ENCODE results near the gene SKIC2. TPM values are rescaled to one million over a fixed set of nuclear protein-coding genes. Genes with fewer than 3 reads are reported as not detected.

SKIC2 gene
- total RNA-seq, 2 experiments from 2014 or later, result 84.6 to 90.9 TPM

DNA sequence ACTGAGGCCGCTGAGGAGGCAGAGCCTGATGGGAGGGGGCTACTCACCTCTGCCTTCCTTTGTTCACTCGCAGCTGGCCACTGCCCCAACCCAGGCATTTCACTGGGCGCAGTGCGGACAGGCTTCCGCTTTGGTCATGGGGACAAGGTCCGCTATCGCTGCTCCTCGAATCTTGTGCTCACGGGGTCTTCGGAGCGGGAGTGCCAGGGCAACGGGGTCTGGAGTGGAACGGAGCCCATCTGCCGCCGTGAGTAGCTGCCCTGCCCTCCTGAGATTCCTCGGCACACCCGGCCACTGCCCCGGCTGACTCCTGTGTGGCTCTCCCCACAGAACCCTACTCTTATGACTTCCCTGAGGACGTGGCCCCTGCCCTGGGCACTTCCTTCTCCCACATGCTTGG, 25.4 kb upstream of the SKIC2 start:
- Mint-ChIP-seq H3K4me3 (no peak overlapping the region), H3K27me3 (no peaks in the 10 kb centered on the region), H3K9me3 (no peaks in the 10 kb centered on the region), H3K36me3 (no peaks in the 10 kb centered on the region), H3K4me1 (no peaks in the 10 kb centered on the region), H3K27ac (no peak overlapping the region)
- no peak for DNase-seq

DNA sequence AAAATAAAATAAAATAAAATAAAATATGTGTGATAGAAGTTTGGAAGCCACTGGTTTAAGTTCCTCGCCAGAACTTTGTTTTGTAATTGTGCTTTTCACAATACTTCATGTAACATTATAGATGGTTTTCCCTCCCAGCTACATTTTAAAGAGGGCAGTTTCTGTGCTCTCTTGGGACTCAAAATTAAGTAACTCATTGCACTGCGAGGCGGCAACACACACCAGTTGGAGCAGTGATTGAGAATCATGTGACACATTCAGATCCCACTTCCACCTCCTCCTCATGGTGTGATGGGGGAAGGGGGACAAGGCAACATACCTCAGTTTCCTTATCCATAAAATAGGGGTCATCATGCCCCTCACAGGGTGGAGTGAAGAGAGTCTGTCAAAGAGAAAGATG, 24.0 kb upstream of the SKIC2 start:
- no peaks in the 10 kb centered on the region for H3K27me3 Mint-ChIP-seq
- no peaks in the 10 kb centered on the region for H3K9me3 Mint-ChIP-seq
- no peak overlapping the region for H3K4me3 Mint-ChIP-seq
- DNase-seq, result no peak
- no peaks in the 10 kb centered on the region for H3K4me1 Mint-ChIP-seq
- H3K36me3 Mint-ChIP-seq, result no peaks in the 10 kb centered on the region
- H3K27ac Mint-ChIP-seq, result no peak overlapping the region

DNA sequence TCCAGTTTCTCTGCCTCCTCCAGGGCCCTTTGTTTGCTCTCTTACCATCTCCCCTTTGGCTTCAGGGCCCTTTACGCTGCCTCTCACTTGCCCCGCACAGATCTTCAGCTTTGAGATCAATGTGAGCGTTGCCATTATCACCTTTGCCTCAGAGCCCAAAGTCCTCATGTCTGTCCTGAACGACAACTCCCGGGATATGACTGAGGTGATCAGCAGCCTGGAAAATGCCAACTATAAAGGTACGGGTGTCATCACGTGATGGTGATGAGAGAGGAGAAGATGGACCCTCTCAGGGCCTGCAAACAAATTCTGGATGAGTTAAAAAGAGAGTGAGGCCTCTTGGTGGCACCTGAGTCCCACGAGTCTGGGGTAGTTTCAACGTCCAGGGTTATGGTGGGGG, 23.2 kb upstream of the SKIC2 start:
- Mint-ChIP-seq H3K36me3 (no peaks in the 10 kb centered on the region), H3K27ac (no peak overlapping the region), H3K9me3 (no peaks in the 10 kb centered on the region), H3K27me3 (no peaks in the 10 kb centered on the region), H3K4me3 (no peak overlapping the region), H3K4me1 (peaks cover 5% of the 10 kb centered on the region)
- DNase-seq, result no peak

DNA sequence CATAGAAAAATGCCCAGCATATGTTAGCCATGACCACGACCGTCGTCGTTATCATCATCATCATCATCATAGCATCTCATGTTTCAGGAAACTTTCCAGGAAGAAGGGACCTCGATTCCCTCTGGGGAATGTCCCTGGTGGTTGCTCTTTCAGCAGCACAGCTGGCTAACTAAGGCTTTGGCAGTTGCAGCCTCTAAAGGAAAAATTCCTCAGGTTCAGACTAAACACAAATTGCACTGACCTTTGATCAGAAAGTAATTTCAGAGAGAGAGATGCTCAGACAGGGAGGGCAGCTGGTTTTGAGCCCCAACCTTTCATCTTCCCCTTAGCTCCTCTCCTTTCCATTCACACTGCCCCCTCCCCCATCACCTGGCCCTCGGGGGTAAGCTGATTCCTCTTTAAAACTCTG, 18.7 kb upstream of the SKIC2 start:
- peaks cover 4% of the 10 kb centered on the region for H3K27me3 Mint-ChIP-seq
- no peaks in the 10 kb centered on the region for H3K9me3 Mint-ChIP-seq
- no peak overlapping the region for H3K27ac Mint-ChIP-seq
- no peak overlapping the region for H3K4me3 Mint-ChIP-seq
- DNase-seq, result no peak
- no peaks in the 10 kb centered on the region for H3K36me3 Mint-ChIP-seq
- peaks cover 7% of the 10 kb centered on the region for H3K4me1 Mint-ChIP-seq

DNA sequence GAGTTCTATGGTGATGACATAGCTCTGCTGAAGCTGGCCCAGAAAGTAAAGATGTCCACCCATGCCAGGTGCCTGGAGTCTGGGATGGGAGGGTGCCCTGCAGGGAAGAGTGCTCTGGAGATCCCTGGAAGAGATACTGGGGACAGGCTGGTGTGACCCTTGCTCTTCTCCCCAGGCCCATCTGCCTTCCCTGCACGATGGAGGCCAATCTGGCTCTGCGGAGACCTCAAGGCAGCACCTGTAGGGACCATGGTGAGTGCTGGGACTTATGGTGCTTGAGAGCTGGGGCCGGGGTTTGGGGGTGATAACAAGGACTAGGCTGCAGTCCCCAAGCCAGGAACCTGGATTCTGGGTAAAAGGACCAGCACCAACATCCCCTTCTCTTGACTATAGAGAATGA, 15.2 kb upstream of the SKIC2 start:
- no peak for DNase-seq
- Mint-ChIP-seq H3K9me3 (no peaks in the 10 kb centered on the region), H3K4me3 (no peak overlapping the region), H3K36me3 (no peaks in the 10 kb centered on the region), H3K27ac (no peak overlapping the region), H3K27me3 (peaks cover 8% of the 10 kb centered on the region), H3K4me1 (peaks cover 14% of the 10 kb centered on the region)

DNA sequence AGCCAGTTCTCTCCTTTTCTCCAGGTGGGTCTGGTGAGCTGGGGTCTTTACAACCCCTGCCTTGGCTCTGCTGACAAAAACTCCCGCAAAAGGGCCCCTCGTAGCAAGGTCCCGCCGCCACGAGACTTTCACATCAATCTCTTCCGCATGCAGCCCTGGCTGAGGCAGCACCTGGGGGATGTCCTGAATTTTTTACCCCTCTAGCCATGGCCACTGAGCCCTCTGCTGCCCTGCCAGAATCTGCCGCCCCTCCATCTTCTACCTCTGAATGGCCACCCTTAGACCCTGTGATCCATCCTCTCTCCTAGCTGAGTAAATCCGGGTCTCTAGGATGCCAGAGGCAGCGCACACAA, 13.8 kb upstream of the SKIC2 start:
- no peak overlapping the region for H3K27ac Mint-ChIP-seq
- DNase-seq, result no peak
- no peak overlapping the region for H3K4me3 Mint-ChIP-seq
- H3K4me1 Mint-ChIP-seq, result peaks cover 14% of the 10 kb centered on the region
- H3K9me3 Mint-ChIP-seq, result no peaks in the 10 kb centered on the region
- no peaks in the 10 kb centered on the region for H3K36me3 Mint-ChIP-seq
- H3K27me3 Mint-ChIP-seq, result peaks cover 8% of the 10 kb centered on the region

DNA sequence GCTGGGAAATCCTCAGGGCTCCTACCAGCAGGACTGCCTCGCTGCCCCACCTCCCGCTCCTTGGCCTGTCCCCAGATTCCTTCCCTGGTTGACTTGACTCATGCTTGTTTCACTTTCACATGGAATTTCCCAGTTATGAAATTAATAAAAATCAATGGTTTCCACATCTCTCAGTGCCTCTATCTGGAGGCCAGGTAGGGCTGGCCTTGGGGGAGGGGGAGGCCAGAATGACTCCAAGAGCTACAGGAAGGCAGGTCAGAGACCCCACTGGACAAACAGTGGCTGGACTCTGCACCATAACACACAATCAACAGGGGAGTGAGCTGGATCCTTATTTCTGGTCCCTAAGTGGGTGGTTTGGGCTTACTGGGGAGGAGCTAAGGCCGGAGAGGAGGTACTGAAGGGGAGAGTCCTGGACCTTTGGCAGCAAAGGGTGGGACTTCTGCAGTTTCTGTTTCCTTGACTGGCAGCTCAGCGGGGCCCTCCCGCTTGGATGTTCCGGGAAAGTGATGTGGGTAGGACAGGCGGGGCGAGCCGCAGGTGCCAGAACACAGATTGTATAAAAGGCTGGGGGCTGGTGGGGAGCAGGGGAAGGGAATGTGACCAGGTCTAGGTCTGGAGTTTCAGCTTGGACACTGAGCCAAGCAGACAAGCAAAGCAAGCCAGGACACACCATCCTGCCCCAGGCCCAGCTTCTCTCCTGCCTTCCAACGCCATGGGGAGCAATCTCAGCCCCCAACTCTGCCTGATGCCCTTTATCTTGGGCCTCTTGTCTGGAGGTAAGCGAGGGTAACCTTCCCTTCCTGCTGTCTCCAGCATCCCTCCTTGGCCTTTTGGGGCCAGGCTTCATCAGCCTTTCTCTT, 13.2 kb upstream of the SKIC2 start, which contains the start of gene CFB:
TSS of gene CFB (plus strand) at position 589 of the 863 bp plus-strand sequence. CDS start at position 716, 127 bp downstream.
- Mint-ChIP-seq H3K27ac (no peak within 1 kb of the TSS), H3K36me3 (no peaks in the 10 kb centered on the region), H3K4me3 (no peak within 1 kb of the TSS), H3K9me3 (no peaks in the 10 kb centered on the region), H3K27me3 (peaks cover 8% of the 10 kb centered on the region), H3K4me1 (peaks cover 9% of the 10 kb centered on the region)
- DNase-seq, result peak; percentile 21

DNA sequence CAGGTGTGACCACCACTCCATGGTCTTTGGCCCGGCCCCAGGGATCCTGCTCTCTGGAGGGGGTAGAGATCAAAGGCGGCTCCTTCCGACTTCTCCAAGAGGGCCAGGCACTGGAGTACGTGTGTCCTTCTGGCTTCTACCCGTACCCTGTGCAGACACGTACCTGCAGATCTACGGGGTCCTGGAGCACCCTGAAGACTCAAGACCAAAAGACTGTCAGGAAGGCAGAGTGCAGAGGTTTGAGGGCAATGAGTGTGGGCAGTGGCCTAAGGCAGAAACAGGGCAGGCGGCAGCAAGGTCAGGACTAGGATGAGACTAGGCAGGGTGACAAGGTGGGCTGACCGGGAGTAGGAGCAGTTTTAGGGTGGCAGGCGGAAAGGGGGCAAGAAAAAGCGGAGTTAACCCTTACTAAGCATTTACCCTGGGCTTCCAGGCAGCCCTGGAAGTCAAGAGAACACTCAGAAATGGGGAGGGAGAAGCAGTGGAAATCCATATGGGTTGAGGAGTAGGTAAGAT, 12.5 kb upstream of the SKIC2 start:
- Mint-ChIP-seq H3K4me3 (no peak overlapping the region), H3K36me3 (no peaks in the 10 kb centered on the region), H3K27ac (no peak overlapping the region), H3K4me1 (peaks cover 9% of the 10 kb centered on the region), H3K27me3 (peaks cover 8% of the 10 kb centered on the region), H3K9me3 (no peaks in the 10 kb centered on the region)
- no peak for DNase-seq

DNA sequence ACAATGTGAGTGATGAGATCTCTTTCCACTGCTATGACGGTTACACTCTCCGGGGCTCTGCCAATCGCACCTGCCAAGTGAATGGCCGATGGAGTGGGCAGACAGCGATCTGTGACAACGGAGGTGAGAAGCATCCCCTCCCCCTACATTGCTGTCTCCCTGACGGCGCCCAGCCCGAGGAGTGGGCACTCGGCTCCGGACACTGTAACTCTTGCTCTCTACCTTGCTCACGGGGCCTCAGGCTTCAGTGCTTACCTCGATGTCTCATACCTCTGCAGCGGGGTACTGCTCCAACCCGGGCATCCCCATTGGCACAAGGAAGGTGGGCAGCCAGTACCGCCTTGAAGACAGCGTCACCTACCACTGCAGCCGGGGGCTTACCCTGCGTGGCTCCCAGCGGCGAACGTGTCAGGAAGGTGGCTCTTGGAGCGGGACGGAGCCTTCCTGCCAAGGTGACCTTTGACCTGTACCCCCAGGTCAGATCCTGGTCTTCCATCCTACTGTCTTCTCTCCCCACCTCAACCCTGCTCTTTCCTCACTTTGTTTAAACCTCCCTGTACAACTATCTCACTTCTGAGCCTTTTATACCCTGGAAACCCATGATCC, 11.8 kb upstream of the SKIC2 start:
- DNase-seq, result no peak
- Mint-ChIP-seq H3K4me1 (peaks cover 9% of the 10 kb centered on the region), H3K36me3 (no peaks in the 10 kb centered on the region), H3K4me3 (no peak overlapping the region), H3K27me3 (peaks cover 8% of the 10 kb centered on the region), H3K9me3 (no peaks in the 10 kb centered on the region), H3K27ac (no peak overlapping the region)

DNA sequence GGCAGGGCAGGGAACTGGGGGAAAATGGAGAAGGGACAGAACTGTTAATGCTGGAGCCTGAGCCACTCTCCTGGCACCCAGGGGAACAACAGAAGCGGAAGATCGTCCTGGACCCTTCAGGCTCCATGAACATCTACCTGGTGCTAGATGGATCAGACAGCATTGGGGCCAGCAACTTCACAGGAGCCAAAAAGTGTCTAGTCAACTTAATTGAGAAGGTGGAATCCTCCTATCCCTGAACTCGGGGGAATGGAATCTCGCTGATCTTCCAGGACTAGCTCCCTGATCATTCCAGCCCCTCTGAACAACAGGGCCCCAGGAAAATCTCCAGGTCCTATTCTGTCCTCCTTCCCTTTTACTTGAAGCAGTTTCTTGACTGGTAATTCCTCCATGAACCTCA, 11.1 kb upstream of the SKIC2 start:
- Mint-ChIP-seq H3K36me3 (peaks cover 1% of the 10 kb centered on the region), H3K4me1 (peaks cover 9% of the 10 kb centered on the region), H3K4me3 (no peak overlapping the region), H3K27ac (no peak overlapping the region), H3K27me3 (peaks cover 3% of the 10 kb centered on the region), H3K9me3 (no peaks in the 10 kb centered on the region)
- DNase-seq, result no peak

DNA sequence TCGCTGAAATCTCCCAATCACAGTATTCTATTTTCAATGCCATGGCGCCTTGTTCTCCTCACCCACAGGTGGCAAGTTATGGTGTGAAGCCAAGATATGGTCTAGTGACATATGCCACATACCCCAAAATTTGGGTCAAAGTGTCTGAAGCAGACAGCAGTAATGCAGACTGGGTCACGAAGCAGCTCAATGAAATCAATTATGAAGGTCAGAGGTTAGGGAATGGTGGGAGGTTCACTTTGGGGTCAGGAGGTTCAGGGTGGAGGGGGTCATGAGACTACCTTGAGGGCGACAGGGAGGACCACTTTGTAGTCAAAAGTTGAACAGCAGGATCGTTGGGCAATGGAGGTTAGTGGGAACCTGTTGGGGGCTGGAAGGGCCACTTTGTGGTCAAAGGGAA, 10.7 kb upstream of the SKIC2 start:
- no peak for DNase-seq
- H3K36me3 Mint-ChIP-seq, result peaks cover 6% of the 10 kb centered on the region

DNA sequence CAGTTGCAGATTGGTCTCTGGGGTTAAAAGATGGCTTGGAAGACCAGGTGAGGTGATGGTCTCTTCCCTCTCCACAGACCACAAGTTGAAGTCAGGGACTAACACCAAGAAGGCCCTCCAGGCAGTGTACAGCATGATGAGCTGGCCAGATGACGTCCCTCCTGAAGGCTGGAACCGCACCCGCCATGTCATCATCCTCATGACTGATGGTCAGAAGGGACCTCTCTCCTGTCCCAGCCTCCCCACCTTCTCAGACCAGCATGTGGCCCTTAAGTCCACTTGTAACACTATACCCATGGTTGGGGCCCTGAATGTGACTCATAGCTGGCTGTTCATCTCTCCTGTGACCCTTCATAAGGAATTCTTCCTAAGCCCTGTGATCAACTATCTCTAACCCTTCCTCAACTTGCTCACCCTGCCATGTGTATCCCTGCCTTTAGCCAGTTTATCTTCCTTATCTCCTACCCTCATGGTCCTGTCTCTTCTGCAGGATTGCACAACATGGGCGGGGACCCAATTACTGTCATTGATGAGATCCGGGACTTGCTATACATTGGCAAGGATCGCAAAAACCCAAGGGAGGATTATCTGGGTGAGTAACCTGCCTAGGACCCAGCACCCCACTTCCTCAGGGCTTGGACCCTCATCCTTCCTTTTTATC, 10.1 kb upstream of the SKIC2 start:
- Mint-ChIP-seq H3K4me1 (peaks cover 9% of the 10 kb centered on the region), H3K36me3 (peaks cover 8% of the 10 kb centered on the region), H3K27ac (no peak overlapping the region), H3K4me3 (no peak overlapping the region), H3K27me3 (peaks cover 3% of the 10 kb centered on the region), H3K9me3 (no peaks in the 10 kb centered on the region)
- DNase-seq, result no peak

More for the DNA sequence above, 10.7 kb upstream of the SKIC2 start:
- H3K27ac Mint-ChIP-seq, result no peak overlapping the region
- no peaks in the 10 kb centered on the region for H3K9me3 Mint-ChIP-seq
- H3K27me3 Mint-ChIP-seq, result peaks cover 3% of the 10 kb centered on the region
- peaks cover 9% of the 10 kb centered on the region for H3K4me1 Mint-ChIP-seq
- H3K4me3 Mint-ChIP-seq, result no peak overlapping the region

DNA sequence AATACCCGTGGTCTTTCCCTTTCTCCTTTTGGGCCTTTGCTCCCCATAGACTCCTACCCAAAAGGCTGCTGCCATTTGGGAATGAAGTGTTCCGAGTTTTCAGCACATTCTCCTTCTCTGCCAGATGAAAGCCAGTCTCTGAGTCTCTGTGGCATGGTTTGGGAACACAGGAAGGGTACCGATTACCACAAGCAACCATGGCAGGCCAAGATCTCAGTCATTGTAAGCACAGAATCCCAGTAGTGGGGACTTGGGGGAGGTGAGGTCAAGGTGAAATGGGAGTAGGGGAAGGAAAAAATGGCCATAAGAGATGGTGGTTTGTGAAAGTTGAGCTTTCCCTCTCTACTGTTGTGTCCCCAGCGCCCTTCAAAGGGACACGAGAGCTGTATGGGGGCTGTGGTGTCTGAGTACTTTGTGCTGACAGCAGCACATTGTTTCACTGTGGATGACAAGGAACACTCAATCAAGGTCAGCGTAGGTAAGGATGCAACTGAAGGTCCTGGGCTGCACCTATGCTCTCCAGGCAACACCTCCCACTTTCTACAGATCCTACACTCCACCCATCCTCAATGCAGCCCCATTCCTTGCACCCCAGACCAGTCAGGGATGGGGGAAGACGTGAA, 8.9 kb upstream of the SKIC2 start:
- Mint-ChIP-seq H3K27ac (no peak overlapping the region), H3K27me3 (peaks cover 3% of the 10 kb centered on the region), H3K4me1 (peaks cover 9% of the 10 kb centered on the region), H3K36me3 (peaks cover 16% of the 10 kb centered on the region), H3K9me3 (no peaks in the 10 kb centered on the region), H3K4me3 (no peak overlapping the region)
- no peak for DNase-seq

DNA sequence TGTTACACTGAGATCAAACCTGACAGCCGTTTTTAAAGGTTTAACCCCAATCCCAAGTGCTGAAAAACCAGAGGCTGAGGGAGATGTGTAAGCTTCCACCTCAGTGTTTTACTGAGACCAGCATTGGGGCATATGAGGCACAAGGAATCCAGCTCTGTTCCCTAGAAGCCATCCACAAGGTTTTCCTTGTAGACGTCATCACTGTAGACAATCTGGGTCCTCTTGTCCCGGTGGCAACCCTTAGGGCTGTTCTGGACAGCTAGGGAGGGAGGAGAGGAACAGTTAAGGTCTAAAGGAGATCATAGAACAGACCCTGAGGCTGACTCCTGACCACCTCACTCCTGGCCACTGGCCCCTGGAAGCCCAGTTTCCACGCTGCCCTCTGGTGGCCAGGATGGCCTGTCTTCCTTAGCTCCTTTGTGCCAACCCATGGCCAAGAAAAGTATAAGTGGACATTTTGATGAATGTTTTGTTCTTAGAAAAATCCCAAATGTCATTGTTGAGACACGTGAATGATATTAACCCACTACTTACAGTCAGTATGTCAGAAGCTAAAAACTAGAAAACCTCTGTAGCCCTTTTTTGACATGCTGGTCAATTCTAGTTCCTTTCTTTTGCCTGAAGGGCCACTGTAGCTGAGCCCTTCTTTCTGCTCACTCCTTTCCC, 6.7 kb upstream of the SKIC2 start:
- Mint-ChIP-seq H3K9me3 (no peaks in the 10 kb centered on the region), H3K27me3 (peaks cover 3% of the 10 kb centered on the region), H3K36me3 (peaks cover 23% of the 10 kb centered on the region), H3K4me3 (no peak overlapping the region), H3K4me1 (peaks cover 1% of the 10 kb centered on the region), H3K27ac (peak overlapping the region; percentile 56)
- no peak for DNase-seq
